ENCODE measurements around the gene DNPEP. TPM values are rescaled to one million over a fixed set of nuclear protein-coding genes. Genes with fewer than 3 reads are reported as not detected.
A peak's percentile ranks its signal among the peaks of the same experiment; 100 is the strongest.

DNPEP gene
- total RNA-seq, 2 donors from 2014 or later = 42.7 to 51.2 TPM

DNA sequence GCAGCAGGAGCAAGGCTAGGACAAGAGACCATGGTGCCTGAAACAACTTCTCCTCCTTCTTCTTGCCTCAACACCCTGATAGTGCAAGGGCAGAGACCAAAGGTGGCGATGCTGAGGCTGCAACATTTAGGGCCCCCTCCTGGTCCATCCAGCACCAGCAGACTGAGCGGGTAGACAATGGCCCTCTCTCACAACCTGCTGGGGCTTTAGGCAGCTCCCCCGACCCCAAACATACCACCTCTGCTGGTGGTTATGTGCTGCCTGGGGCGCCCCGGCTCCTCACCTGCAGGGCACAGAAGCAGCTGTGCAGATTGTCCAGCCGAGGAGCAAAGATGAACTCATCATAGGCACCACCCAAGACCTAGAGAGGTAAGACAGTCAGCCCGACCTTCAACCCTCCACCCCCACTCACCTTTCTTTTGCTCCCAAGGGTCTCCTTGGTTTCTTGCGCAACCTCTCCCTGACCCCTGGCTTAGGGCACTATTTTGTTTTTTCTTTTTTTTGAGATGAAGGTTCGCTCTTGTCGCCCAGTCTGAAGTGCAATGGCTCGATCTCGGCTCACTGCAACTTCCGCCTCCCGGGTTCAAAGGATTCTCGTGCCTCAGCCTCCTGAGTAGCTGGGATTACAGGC is 3.5 kb downstream of the DNPEP start:
- Histone ChIP-seq H3K9me3 (no peaks in the 10 kb centered on the region), H3K36me3 (peaks cover 38% of the 10 kb centered on the region), H3K27ac (no peak overlapping the region), H3K27me3 (replicated peaks; ENCODE audit: insufficient read depth) (no peaks in the 10 kb centered on the region), H3K4me3 (no peak overlapping the region), H3K4me1 (ENCODE audit: control insufficient read depth in 1 of 2, low read depth in 2 of 2) (peaks cover 7 to 9% of the 10 kb centered on the region in 2 donors)
- TF ChIP-seq, protein P1, sequence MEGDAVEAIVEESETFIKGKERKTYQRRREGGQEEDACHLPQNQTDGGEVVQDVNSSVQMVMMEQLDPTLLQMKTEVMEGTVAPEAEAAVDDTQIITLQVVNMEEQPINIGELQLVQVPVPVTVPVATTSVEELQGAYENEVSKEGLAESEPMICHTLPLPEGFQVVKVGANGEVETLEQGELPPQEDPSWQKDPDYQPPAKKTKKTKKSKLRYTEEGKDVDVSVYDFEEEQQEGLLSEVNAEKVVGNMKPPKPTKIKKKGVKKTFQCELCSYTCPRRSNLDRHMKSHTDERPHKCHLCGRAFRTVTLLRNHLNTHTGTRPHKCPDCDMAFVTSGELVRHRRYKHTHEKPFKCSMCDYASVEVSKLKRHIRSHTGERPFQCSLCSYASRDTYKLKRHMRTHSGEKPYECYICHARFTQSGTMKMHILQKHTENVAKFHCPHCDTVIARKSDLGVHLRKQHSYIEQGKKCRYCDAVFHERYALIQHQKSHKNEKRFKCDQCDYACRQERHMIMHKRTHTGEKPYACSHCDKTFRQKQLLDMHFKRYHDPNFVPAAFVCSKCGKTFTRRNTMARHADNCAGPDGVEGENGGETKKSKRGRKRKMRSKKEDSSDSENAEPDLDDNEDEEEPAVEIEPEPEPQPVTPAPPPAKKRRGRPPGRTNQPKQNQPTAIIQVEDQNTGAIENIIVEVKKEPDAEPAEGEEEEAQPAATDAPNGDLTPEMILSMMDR (IDR thresholded peaks at IDR 0.05) = no peak
- ATAC-seq (ENCODE audit: insufficient number of reproducible peaks, low FRiP score, low read depth) (no peak), DNase-seq (ENCODE audit: low spot score) (no peak)

DNA sequence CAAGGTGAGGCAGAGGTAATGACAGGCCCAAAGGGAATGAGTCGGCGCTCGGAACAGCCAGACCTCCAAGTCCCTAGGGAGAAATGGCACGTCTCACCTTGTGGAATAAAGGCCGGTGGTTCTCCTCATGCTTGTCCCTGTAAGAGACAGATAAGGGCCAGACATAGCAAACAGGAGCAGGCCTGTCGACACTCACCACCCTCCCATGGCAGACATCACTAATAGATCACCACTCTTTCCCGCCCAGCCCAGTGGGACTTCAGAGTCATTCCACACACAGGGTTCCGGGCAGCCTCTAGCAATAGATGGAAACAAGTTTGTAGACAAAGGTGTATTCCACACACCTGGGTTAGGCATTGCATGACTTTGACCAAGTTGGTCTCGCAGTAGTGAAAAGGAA is 6.3 kb downstream of the DNPEP start:
- DNase-seq (ENCODE audit: low spot score) (no peak), ATAC-seq (ENCODE audit: insufficient number of reproducible peaks, low FRiP score, low read depth) (no peak)
- peaks cover 42% of the 10 kb centered on the region for H3K36me3 ChIP-seq

DNA sequence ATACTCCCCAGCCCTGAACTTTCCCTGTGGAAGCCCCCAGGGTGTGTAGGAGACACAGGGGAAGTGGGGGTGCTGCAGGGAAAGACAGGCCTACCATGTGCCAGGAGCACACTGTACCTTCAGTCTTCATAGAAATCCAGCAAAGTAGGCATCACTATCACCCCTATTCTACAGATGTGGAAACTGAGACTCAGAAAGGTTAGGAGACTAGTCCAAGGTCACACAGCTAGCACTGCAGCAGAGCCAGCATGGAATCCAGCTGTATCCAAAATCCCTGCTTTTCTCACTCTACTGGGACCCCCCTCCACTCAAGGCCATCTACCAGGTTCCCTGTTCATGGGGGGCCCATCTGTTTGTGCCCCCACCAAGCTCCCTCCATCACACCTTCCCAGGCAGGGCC is 6.8 kb downstream of the DNPEP start:
- no peak overlapping the region for H3K27ac ChIP-seq
- H3K27me3 ChIP-seq (replicated peaks; ENCODE audit: insufficient read depth) = no peaks in the 10 kb centered on the region
- peaks cover 39% of the 10 kb centered on the region for H3K36me3 ChIP-seq
- no peaks in the 10 kb centered on the region for H3K4me1 ChIP-seq (ENCODE audit: control insufficient read depth in 1 of 2, low read depth in 2 of 2)
- ATAC-seq (ENCODE audit: insufficient number of reproducible peaks, low FRiP score, low read depth) (no peak), DNase-seq (ENCODE audit: low spot score) (no peak)
- H3K4me3 ChIP-seq = no peak overlapping the region
- TF ChIP-seq, protein P1 (IDR thresholded peaks at IDR 0.05) = no peak
- no peaks in the 10 kb centered on the region for H3K9me3 ChIP-seq

More for the DNA sequence above, 6.3 kb downstream of the DNPEP start:
- TF ChIP-seq, protein P1 (IDR thresholded peaks at IDR 0.05) = no peak
- Histone ChIP-seq H3K4me1 (ENCODE audit: control insufficient read depth in 1 of 2, low read depth in 2 of 2) (peaks cover 1 to 2% of the 10 kb centered on the region in 2 donors), H3K9me3 (no peaks in the 10 kb centered on the region), H3K27ac (no peak overlapping the region), H3K4me3 (no peak overlapping the region), H3K27me3 (replicated peaks; ENCODE audit: insufficient read depth) (no peaks in the 10 kb centered on the region)

DNA sequence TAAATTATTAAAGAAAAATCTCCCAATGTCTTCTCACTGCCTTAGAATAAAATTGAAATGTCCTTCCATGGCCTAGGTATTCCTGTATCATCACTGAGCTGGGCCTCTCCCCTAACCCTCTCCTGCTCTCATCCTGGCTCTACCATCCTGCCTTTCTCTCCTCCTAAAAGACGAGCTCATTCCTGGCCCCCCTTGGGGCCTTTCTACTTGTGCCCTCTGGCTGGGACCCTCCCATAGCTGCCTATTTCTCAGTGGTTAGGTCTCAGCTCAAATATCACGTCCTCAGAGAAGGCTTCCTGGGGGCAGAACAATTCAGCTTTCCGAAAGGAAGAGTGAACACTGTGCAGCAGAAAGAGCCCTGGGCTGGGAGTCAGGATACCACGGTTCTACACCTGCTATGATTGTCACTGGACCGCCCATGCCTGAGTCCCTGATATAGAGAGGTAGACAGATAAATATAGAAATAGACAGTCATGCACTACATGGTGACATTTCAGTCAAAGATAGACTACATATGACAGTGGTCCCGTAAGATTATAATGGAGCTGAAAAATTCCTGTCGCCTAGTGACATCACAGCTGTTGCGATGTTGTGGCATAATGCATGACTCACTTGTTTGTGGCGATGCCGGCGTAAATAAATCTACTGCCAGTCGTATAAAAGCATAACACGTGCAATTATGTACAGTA is 9.4 kb downstream of the DNPEP start:
- TF ChIP-seq, protein P1 (IDR thresholded peaks at IDR 0.05) = no peak
- H3K4me3 ChIP-seq = no peak overlapping the region
- no peak overlapping the region for H3K27ac ChIP-seq
- H3K36me3 ChIP-seq = peaks cover 41% of the 10 kb centered on the region
- H3K9me3 ChIP-seq = no peaks in the 10 kb centered on the region
- H3K4me1 ChIP-seq (ENCODE audit: control insufficient read depth in 1 of 2, low read depth in 2 of 2) = no peaks in the 10 kb centered on the region
- DNase-seq (ENCODE audit: low spot score) = no peak
- H3K27me3 ChIP-seq (replicated peaks; ENCODE audit: insufficient read depth) = no peaks in the 10 kb centered on the region
- ATAC-seq (ENCODE audit: insufficient number of reproducible peaks, low FRiP score, low read depth) = no peak

DNA sequence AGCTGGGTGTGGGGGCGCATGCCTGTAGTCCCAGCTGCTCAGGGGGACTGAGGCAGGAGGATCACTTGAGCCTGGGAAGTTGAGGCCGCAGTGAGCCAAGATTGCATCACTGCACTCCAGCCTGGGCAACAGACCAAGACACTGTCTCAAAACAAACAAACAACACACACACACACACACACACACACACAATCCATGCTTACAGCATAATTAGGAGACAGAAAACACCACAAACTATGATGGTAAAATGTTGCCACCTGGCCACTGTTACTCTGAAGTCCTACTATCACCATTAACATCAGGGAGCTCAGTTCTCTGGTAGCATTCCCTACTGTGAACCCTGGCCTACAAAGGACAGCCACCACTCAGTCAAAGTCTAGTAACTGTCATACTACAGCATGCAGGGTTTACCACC is 18.3 kb downstream of the DNPEP start:
- Histone ChIP-seq H3K4me1 (ENCODE audit: control insufficient read depth in 1 of 2, low read depth in 2 of 2) (peaks cover 5 to 13% of the 10 kb centered on the region in 2 donors), H3K27me3 (replicated peaks; ENCODE audit: insufficient read depth) (no peaks in the 10 kb centered on the region), H3K36me3 (peaks cover 9% of the 10 kb centered on the region), H3K9me3 (no peaks in the 10 kb centered on the region), H3K27ac (peak overlapping the region; percentile 60 to 74), H3K4me3 (peak overlapping the region; percentile 67)
- TF ChIP-seq, protein P1 (IDR thresholded peaks at IDR 0.05) = no peak
- DNase-seq (ENCODE audit: low spot score) = no peak
- no peak for ATAC-seq (ENCODE audit: insufficient number of reproducible peaks, low FRiP score, low read depth)

Data from thoracic aorta (tissue), 2 donors.